GM23248 (cell line): ENCODE results near the gene CPN2. TPM values are rescaled to one million over a fixed set of nuclear protein-coding genes. Genes with fewer than 3 reads are reported as not detected.

Experiments used
- DNase-seq: peaks from one replicate; pipeline ENCODE4 v3.0.0-alpha.2; 2015
- H2AFZ ChIP-seq: fragments of 200-600 bp; sonication (generic); 2 replicates; pipeline ENCODE4 v1.6.1; 2016; ENCODE audit warnings: antibody characterized with exemption
- H3F3A ChIP-seq: fragments of 200-600 bp; sonication (generic); 2 replicates; pipeline ENCODE4 v1.6.1; 2016; ENCODE audit warnings: mild to moderate bottlenecking, antibody characterized with exemption, mixed run types; ENCODE audit not compliant: insufficient read depth
- H3K27ac ChIP-seq: fragments of 200-600 bp; sonication (generic); 2 replicates; pipeline ENCODE4 v1.5.1; 2016; ENCODE audit warnings: mild to moderate bottlenecking
- H3K27me3 ChIP-seq: fragments of 200-600 bp; sonication (generic); replicated peaks from 2 replicates; pipeline ENCODE4 v1.6.1; 2016; ENCODE audit warnings: mild to moderate bottlenecking; ENCODE audit not compliant: insufficient read depth
- H3K36me3 ChIP-seq: fragments of 200-600 bp; sonication (generic); 2 replicates; pipeline ENCODE4 v1.6.1; 2016; ENCODE audit warnings: low read depth, mild to moderate bottlenecking
- H3K4me1 ChIP-seq: fragments of 200-600 bp; sonication (generic); 2 replicates; pipeline ENCODE4 v1.6.1; 2016; ENCODE audit warnings: mild to moderate bottlenecking; ENCODE audit not compliant: insufficient read depth
- H3K4me2 ChIP-seq: fragments of 200-600 bp; sonication (generic); one replicate; pipeline ENCODE4 v1.6.1; 2016; ENCODE audit warnings: mild to moderate bottlenecking; ENCODE audit not compliant: unreplicated experiment
- H3K4me3 ChIP-seq: fragments of 200-600 bp; sonication (generic); 2 replicates; pipeline ENCODE4 v1.5.1; 2016; ENCODE audit warnings: mild to moderate bottlenecking
- H3K79me2 ChIP-seq: fragments of 200-600 bp; sonication (generic); 2 replicates; pipeline ENCODE4 v1.6.1; 2016; ENCODE audit warnings: mild to moderate bottlenecking; ENCODE audit not compliant: insufficient read depth
- H3K9ac ChIP-seq: fragments of 200-600 bp; sonication (generic); 2 replicates; pipeline ENCODE4 v1.6.1; 2016; ENCODE audit warnings: mild to moderate bottlenecking
- H3K9me2 ChIP-seq: fragments of 200-600 bp; sonication (generic); 2 replicates; pipeline ENCODE4 v1.6.1; 2016; ENCODE audit warnings: mixed run types, mild to moderate bottlenecking, moderate library complexity; ENCODE audit not compliant: insufficient read depth
- H3K9me3 ChIP-seq: fragments of 200-600 bp; sonication (generic); one replicate; pipeline ENCODE4 v1.6.1; 2017; ENCODE audit warnings: low read depth
- H4K20me1 ChIP-seq: fragments of 200-600 bp; sonication (generic); 2 replicates; pipeline ENCODE4 v1.6.0; 2016; ENCODE audit not compliant: insufficient read depth
- EZH2 ChIP-seq: fragments of 200-600 bp; sonication (generic); IDR thresholded peaks from 2 replicates; pipeline ENCODE4 v1.6.1; 2018; ENCODE audit warnings: antibody characterized with exemption, mild to moderate bottlenecking; ENCODE audit not compliant: insufficient read depth, poor library complexity, severe bottlenecking
- EZH2phosphoT487 ChIP-seq: fragments of 200-600 bp; sonication (generic); IDR thresholded peaks from 2 replicates; pipeline ENCODE4 v1.6.1; 2018; ENCODE audit warnings: antibody characterized with exemption, moderate library complexity, mild to moderate bottlenecking, low read depth; ENCODE audit not compliant: insufficient read depth
- WGBS, 2 experiments: methylation state at CpG; one replicate each; pipeline ENCODE4 v1.1.6; 2015 to 2017; ENCODE audit warnings: low lambda C conversion rate in 2 of 2, low coverage in 1 of 2; ENCODE audit errors: missing lambda C conversion rate in 2 of 2; 5-methylcytosine and 5-hydroxymethylcytosine counted together
- in situ Hi-C: fragments of 300-500 bp; cut with MboI; formaldehyde crosslinking; loops from 2 replicates; pipeline ENCODE4 v1.15.0; 2020
- polyA plus RNA-seq: library from polyadenylated mRNA; unstranded; fragments of >200 nt; fragmentation: Nextera tagmentation; extraction: Ambion mirVana; gene quantifications from 2 replicates; pipeline ENCODE4 v1.2.1, GENCODE V29; 2016
- total RNA-seq: library from RNA; depleted of rRNA; stranded (reverse); fragments of >200 nt; shearing (Covaris generic); gene quantifications from 2 replicates; pipeline ENCODE4 v1.2.3, GENCODE V29; 2014

Gene CPN2
- total and polyA plus RNA-seq, 2 experiments from 2014 or later: not detected

DNA sequence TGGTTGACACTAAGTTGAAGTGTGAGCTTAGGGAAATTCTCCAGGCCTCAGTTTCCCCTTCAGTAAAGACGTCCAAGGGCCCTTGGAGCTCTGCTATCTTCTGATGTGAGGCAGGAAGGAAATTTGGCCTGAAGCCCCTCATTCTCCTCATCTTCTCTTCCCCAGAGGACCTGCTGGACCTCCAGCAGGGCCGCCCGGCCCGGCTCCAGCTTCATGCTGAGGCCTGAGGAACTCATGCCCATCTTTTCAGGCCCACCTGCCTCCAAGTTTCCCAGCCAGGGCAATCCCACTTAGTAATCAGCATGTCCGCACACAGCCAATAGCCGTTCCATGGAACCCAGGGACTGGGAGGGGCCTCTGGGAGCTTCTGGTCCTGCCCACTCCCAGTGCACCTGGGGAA, 14.4 kb upstream of the CPN2 start:
- Histone ChIP-seq H3K4me1 (peaks cover 40% of the 10 kb centered on the region), H4K20me1 (no peaks in the 10 kb centered on the region), H3K4me3 (no peak overlapping the region), H3F3A (peaks cover 21% of the 10 kb centered on the region), H3K9ac (no peak overlapping the region), H2AFZ (peak overlapping the region; percentile 34; the same call in 1 of the 2 replicates), H3K9me3 (no peaks in the 10 kb centered on the region), H3K9me2 (no peaks in the 10 kb centered on the region), H3K36me3 (no peaks in the 10 kb centered on the region), H3K79me2 (no peaks in the 10 kb centered on the region), H3K27me3 (no peaks in the 10 kb centered on the region), H3K27ac (peak overlapping the region; percentile 67), H3K4me2 (no peak overlapping the region)
- 89 to 90% methylated on average over 6 of the region's 6 CpGs for WGBS, 2 experiments
- DNase-seq: no peak
- in situ Hi-C loops: no loop called here
- TF ChIP-seq EZH2 (no peak), EZH2phosphoT487 (no peak)

DNA sequence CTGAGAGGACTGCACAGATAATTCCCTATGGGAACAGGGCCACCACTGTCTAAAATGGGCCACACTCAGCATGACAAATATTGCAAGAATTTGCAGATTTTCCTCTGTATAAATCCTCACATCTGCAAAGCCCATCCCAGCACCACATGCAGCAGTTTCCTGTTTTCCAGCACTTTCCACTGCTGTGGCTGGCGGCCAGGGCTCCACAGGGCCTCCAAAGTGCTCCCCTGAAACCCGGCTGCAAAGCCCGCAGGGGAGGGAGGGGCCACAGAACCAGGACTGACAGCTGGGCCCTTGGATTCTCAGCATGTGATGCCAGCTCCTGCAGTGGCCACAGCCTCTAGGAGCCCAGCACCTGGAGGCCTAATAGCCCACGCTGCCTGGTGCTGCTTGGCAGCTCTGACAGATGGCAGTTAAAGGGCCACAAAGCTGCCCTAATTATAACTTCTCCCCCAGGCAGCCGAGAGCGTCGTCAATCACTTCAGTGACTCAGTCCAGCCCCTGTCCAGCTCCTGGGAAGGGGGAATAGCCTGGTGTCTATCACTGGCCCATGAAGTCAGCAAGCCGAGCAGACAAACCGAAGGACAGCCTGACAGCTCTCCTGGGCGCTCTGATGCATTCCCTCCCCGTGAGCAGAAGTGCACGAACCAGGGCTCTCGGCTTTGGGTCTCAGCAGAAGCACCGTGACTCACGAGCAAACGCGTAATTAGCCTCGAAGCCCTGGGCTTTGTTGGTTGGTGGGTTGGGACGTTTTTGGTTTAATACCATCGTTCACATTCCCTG, 13.7 kb upstream of the CPN2 start:
- Histone ChIP-seq H3K27ac (peak overlapping the region; percentile 67), H3K79me2 (no peaks in the 10 kb centered on the region), H3K4me3 (no peak overlapping the region), H3K4me1 (peaks cover 38% of the 10 kb centered on the region), H2AFZ (peak overlapping the region; percentile 34; the same call in 1 of the 2 replicates), H3K4me2 (peak overlapping the region; percentile 61), H3K36me3 (no peaks in the 10 kb centered on the region), H3K9me2 (no peaks in the 10 kb centered on the region), H3F3A (peaks cover 20% of the 10 kb centered on the region), H3K9me3 (no peaks in the 10 kb centered on the region), H4K20me1 (no peaks in the 10 kb centered on the region), H3K9ac (peak overlapping the region; percentile 49), H3K27me3 (no peaks in the 10 kb centered on the region)
- DNase-seq: peak; percentile 89
- 6% methylated on average over 20 of the region's 20 CpGs for WGBS, 2 experiments
- TF ChIP-seq EZH2 (no peak), EZH2phosphoT487 (no peak)
- in situ Hi-C loops: no loop called here

DNA sequence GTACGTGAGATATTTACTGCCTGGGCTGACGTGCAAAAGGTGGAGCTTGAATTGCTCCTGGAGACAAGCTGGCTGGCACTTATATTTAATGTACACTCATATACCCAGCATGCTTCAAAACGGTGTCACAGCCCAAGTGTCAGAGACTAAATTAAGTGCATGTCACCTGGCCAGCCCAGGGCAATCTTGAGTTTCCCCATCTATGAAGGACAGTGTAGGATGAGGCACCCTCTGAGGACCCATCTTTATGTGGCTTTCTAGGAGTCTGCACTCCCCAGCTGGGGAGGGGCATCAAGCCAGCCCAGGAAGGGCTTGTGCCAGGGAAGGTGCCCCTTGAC, 13.2 kb upstream of the CPN2 start:
- H2AFZ ChIP-seq: no peak overlapping the region
- H3K36me3 ChIP-seq: no peaks in the 10 kb centered on the region
- no peaks in the 10 kb centered on the region for H3K9me3 ChIP-seq
- H3K27ac ChIP-seq: peak overlapping the region; percentile 67
- 64 to 72% methylated on average over 3 of the region's 3 CpGs for WGBS, 2 experiments
- H3K9ac ChIP-seq: no peak overlapping the region
- H3K79me2 ChIP-seq: no peaks in the 10 kb centered on the region
- H3K4me3 ChIP-seq: no peak overlapping the region
- H3K27me3 ChIP-seq: no peaks in the 10 kb centered on the region
- DNase-seq: peak; percentile 16
- H3F3A ChIP-seq: peaks cover 18% of the 10 kb centered on the region
- TF ChIP-seq EZH2 (no peak), EZH2phosphoT487 (no peak)
- peaks cover 34% of the 10 kb centered on the region for H3K4me1 ChIP-seq
- H3K9me2 ChIP-seq: no peaks in the 10 kb centered on the region
- no peaks in the 10 kb centered on the region for H4K20me1 ChIP-seq
- in situ Hi-C loops: no loop called here
- peak overlapping the region; percentile 61 for H3K4me2 ChIP-seq

DNA sequence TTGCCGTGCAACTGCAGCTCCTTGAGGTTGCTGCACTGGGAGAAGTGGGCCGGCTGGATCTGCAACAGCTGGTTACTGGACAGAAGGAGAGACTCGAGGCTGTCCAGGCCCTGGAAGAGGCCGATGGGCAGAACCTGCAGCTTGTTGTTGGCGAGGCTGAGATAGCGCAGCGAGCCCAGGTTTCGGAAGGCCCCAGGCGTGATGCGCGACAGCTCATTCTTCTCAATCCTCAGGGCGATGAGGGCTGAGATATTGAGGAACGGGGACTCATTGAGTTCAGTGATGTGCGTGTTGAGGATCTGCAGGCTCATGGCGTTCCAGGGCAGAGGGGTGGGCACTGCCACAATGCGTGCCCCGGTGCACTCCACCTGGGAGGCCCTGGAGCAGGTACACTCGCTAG, 9.4 kb upstream of the CPN2 start:
- Histone ChIP-seq H3F3A (0 out of 2 replicates have a peak, but pooled peaks cover 5% of the 10 kb centered on the region), H3K4me1 (peaks cover 15% of the 10 kb centered on the region), H3K4me2 (no peak overlapping the region), H3K9me3 (no peaks in the 10 kb centered on the region), H3K27ac (no peak overlapping the region), H2AFZ (no peak overlapping the region), H4K20me1 (no peaks in the 10 kb centered on the region), H3K36me3 (no peaks in the 10 kb centered on the region), H3K4me3 (no peak overlapping the region), H3K9me2 (no peaks in the 10 kb centered on the region), H3K27me3 (no peaks in the 10 kb centered on the region), H3K79me2 (no peaks in the 10 kb centered on the region), H3K9ac (no peak overlapping the region)
- no peak for DNase-seq
- TF ChIP-seq EZH2phosphoT487 (no peak), EZH2 (no peak)
- WGBS, 2 experiments: 94% methylated on average over 18 of the region's 18 CpGs
- in situ Hi-C loops: no loop called here
